ENCODE measurements around the gene KCNJ6.

GRCh38 chr21:37904856-37905255 lies 11.4 kb downstream of the KCNJ6 start:
- TF ChIP-seq POLR2A (IDR thresholded peaks at IDR 0.05) (no peak), CTCF (IDR thresholded peaks at IDR 0.05) (no peak), EP300 (IDR thresholded peaks at IDR 0.05) (no peak), POLR2AphosphoS5 (IDR thresholded peaks at IDR 0.05) (no peak)
